Prostate gland (tissue), 2 donors: ENCODE results near the gene TEAD2. TPM values are rescaled to one million over a fixed set of nuclear protein-coding genes. Genes with fewer than 3 reads are reported as not detected.
A peak's percentile ranks its signal among the peaks of the same experiment; 100 is the strongest.

Experiments used
- DNase-seq: peaks from one replicate; pipeline ENCODE4 v3.0.0-alpha.2; 2019; ENCODE audit warnings: low spot score
- H3K27ac ChIP-seq, 2 donors: fragments of 200-600 bp; sonication (generic); 2 replicates each; pipeline ENCODE4 v1.5.1; 2017 to 2019
- H3K27me3 ChIP-seq: fragments of 200-600 bp; sonication (generic); replicated peaks from 2 replicates; pipeline ENCODE4 v1.5.1; 2019; ENCODE audit not compliant: insufficient read depth
- H3K36me3 ChIP-seq, 2 donors: fragments of 200-600 bp; sonication (generic); 1 replicate in 1 of 2; 2 replicates in 1 of 2; pipeline versions ENCODE4 v1.5.1 to v1.8.1; 2017 to 2019
- H3K4me1 ChIP-seq: fragments of 200-600 bp; sonication (generic); replicated peaks from 2 replicates; pipeline ENCODE4 v1.5.1; 2019
- H3K4me3 ChIP-seq, 2 donors: fragments of 200-600 bp; sonication (generic); 2 replicates each; pipeline ENCODE4 v1.5.1; 2017 to 2019
- H3K9me3 ChIP-seq: fragments of 200-600 bp; sonication (generic); 2 replicates; pipeline ENCODE4 v1.5.1; 2017
- CTCF ChIP-seq, 4 experiments: fragments of 200-600 bp in 2 of 4; fragments of 450-650 bp in 2 of 4; sonication (generic) in 2 of 4; IDR thresholded peaks; 1 replicate in 3 of 4; 2 replicates in 1 of 4; pipeline ENCODE4 v1.5.1; 2016 to 2019; ENCODE audit warnings: antibody characterized with exemption in 4 of 4, mild to moderate bottlenecking in 2 of 4, moderate library complexity in 2 of 4
- POLR2A ChIP-seq: fragments of 450-650 bp; IDR thresholded peaks from one replicate; pipeline ENCODE4 v1.6.1; 2016; ENCODE audit warnings: antibody characterized with exemption, mild to moderate bottlenecking
- POLR2AphosphoS5 ChIP-seq: sonication (generic); formaldehyde crosslinking; IDR thresholded peaks from one replicate; pipeline ENCODE4 v1.6.1; 2017; ENCODE audit warnings: antibody characterized with exemption
- WGBS: methylation state at CpG from one replicate; pipeline ENCODE4 v1.1.5; 2018; 5-methylcytosine and 5-hydroxymethylcytosine counted together
- intact Hi-C: fragments of 100-400 bp; cut with DNase I; formaldehyde crosslinking; loops from one replicate; pipeline ENCODE4 v1.14.2; 2022
- total RNA-seq, 2 donors: library from RNA; depleted of rRNA; stranded (reverse); fragments of >200 nt; gene quantifications; one replicate each; pipeline ENCODE4 v1.1.0, GENCODE V29; 2016

The TEAD2 gene
- total RNA-seq, 2 donors from 2014 or later: 17.0 to 28.0 TPM

GRCh38 chr19:49343123-49343522 is 19.1 kb downstream of the TEAD2 start:
- no peaks in the 10 kb centered on the region for H3K36me3 ChIP-seq
- no peak overlapping the region for H3K4me3 ChIP-seq
- intact Hi-C loops: no loop called here
- WGBS: over 99% methylated on average over 7 of the region's 7 CpGs
- no peak overlapping the region for H3K27ac ChIP-seq
- TF ChIP-seq POLR2AphosphoS5 (no peak), CTCF (IDR thresholded peaks at IDR 0.05) (no peak), POLR2A (no peak)
- H3K9me3 ChIP-seq: no peaks in the 10 kb centered on the region
- no peaks in the 10 kb centered on the region for H3K27me3 ChIP-seq
- no peaks in the 10 kb centered on the region for H3K4me1 ChIP-seq
- no peak for DNase-seq

- intact Hi-C loops: no loop called here
- Histone ChIP-seq H3K27ac (no peak overlapping the region), H3K27me3 (no peaks in the 10 kb centered on the region), H3K4me3 (no peak overlapping the region), H3K9me3 (no peaks in the 10 kb centered on the region), H3K36me3 (no peaks in the 10 kb centered on the region), H3K4me1 (no peaks in the 10 kb centered on the region)
- DNase-seq: no peak
- 94% methylated on average over 11 of the region's 11 CpGs for WGBS
- TF ChIP-seq POLR2A (no peak), CTCF (IDR thresholded peaks at IDR 0.05) (no peak), POLR2AphosphoS5 (no peak)
These were observed 19.9 kb downstream of the TEAD2 start for GRCh38 chr19:49342291-49342721.

- DNase-seq: no peak
- no peaks in the 10 kb centered on the region for H3K9me3 ChIP-seq
- no peak for TF ChIP-seq POLR2A
- no peak for TF ChIP-seq POLR2AphosphoS5
- TF ChIP-seq CTCF (IDR thresholded peaks at IDR 0.05): no peak
- H3K36me3 ChIP-seq: no peaks in the 10 kb centered on the region
- no peak overlapping the region for H3K4me3 ChIP-seq
- H3K4me1 ChIP-seq: no peaks in the 10 kb centered on the region
- peak overlapping the region; percentile 72 to 81 for H3K27ac ChIP-seq
- H3K27me3 ChIP-seq: no peaks in the 10 kb centered on the region
- intact Hi-C loops: no loop called here
- WGBS: 93% methylated on average over 11 of the region's 11 CpGs
These were observed 21.1 kb downstream of the TEAD2 start for GRCh38 chr19:49340865-49341718.

GRCh38 chr19:49340069-49340864 is 21.9 kb downstream of the TEAD2 start:
- Histone ChIP-seq H3K36me3 (no peaks in the 10 kb centered on the region), H3K27ac (peak overlapping the region; percentile 72 to 81), H3K4me3 (peak overlapping the region; percentile 26 to 33), H3K9me3 (no peaks in the 10 kb centered on the region), H3K4me1 (no peaks in the 10 kb centered on the region), H3K27me3 (no peaks in the 10 kb centered on the region)
- 17% methylated on average over 36 of the region's 36 CpGs for WGBS
- TF ChIP-seq POLR2A: no peak
- TF ChIP-seq POLR2AphosphoS5: peak; percentile 68
- no peak for TF ChIP-seq CTCF (IDR thresholded peaks at IDR 0.05)
- DNase-seq: peak; percentile 68
- intact Hi-C loops: no loop called here
